Heart left ventricle (tissue), 13 donors: ENCODE results near the gene KIAA1671.

Experiments
- CTCF ChIP-seq, 12 donors: fragments of 200-600 bp; sonication (generic) in 4 of 12; IDR thresholded peaks; one replicate each; pipeline versions ENCODE4 v1.5.0 to v1.8.0; 2018 to 2022; ENCODE audit warnings: antibody characterized with exemption in 12 of 12, mild to moderate bottlenecking in 5 of 12
- POLR2A ChIP-seq, 2 donors: fragments of 450-650 bp; IDR thresholded peaks; one replicate each; pipeline ENCODE4 v1.6.1; 2017; ENCODE audit warnings: antibody characterized with exemption in 2 of 2, mild to moderate bottlenecking in 2 of 2, moderate library complexity in 2 of 2
- donor health status: ischemic (EF 13 %, LVEDD 7.1; RV severe dilation, severe dysfunction).
- donor health status: DM: no; HTN: yes; CAD: no.
- donor health status: DM: no; HTN: no; CAD: no.
- donor health status: ischemic (EF 25% LVEDD 6.9; RV normal size, moderate dysfunction).
- donor health status: ischemic (EF 25% LVEDD 5.7; RV mildly dilated, moderate dysfunction).
- donor health status: ischemic (EF 35%, LVEDD 5.7; RV mildly dilated, moderate dysfunction).
- donor health status: nonischemic (EF 11% LVEDD 7.7; RV severe dilation, severe dysfunction).
- donor health status: DM: yes; HTN: yes; CAD: no.
- donor health status: PGD.
- donor health status: ischemic (EF 29% LVEDD 5.4; RV normal size, mild dysfunction).
- donor health status: nonischemic (EF 23%, LVEDD 6.1; RV moderate dilation, normal function).

- TF ChIP-seq CTCF (IDR thresholded peaks at IDR 0.05) = no peak
- no peak for TF ChIP-seq POLR2A (IDR thresholded peaks at IDR 0.05)
Measured at GRCh38 chr22:25182131-25183110, 229.9 kb downstream of the KIAA1671 start.
